Epithelial cell of prostate (primary cell): ENCODE results near the gene FETUB.
A peak's percentile ranks its signal among the peaks of the same experiment; 100 is the strongest.
"Not testable (repeated sequence)": the region's sequence is repeated elsewhere in the genome, so short reads cannot be mapped to it uniquely, and the experiment has no call there.

Source experiments
- DNase-seq: peaks from one replicate; pipeline ENCODE4 v3.0.0-alpha.2; 2011; ENCODE audit warnings: low read depth, low spot score
- H3K27ac ChIP-seq: fragments of 450-650 bp; 2 replicates; pipeline ENCODE4 v1.5.1; 2017; ENCODE audit warnings: mild to moderate bottlenecking

FETUB gene

GRCh38 chr3:186665625-186666188 is 25.5 kb downstream of the FETUB start, which contains the start of gene HRG:
Gene HRG (plus strand): TSS chr3:186666014. CDS start chr3:186666032, 18 bp downstream.
- no peak for DNase-seq

GRCh38 chr3:186668426-186668825 is 28.2 kb downstream of the FETUB start:
- DNase-seq, result no peak
- H3K27ac ChIP-seq, result peak overlapping the region; percentile 88

More at GRCh38 chr3:186665625-186666188, 25.5 kb downstream of the FETUB start, which contains the start of gene HRG:
- H3K27ac ChIP-seq, result no peak within 1 kb of the TSS

- peak overlapping the region; percentile 88 for H3K27ac ChIP-seq
These were observed 29.3 kb downstream of the FETUB start for GRCh38 chr3:186669378-186670084.

GRCh38 chr3:186670155-186670554 is 30.0 kb downstream of the FETUB start:
- no peak for DNase-seq
- H3K27ac ChIP-seq, result peak overlapping the region; percentile 88

More at GRCh38 chr3:186669378-186670084, 29.3 kb downstream of the FETUB start:
- DNase-seq, result peak; percentile 16

- H3K27ac ChIP-seq, result no peak overlapping the region
- DNase-seq, result no peak
These were observed 30.9 kb downstream of the FETUB start for GRCh38 chr3:186671051-186671450.

- no peak overlapping the region for H3K27ac ChIP-seq
- no peak for DNase-seq
These were observed 38.4 kb downstream of the FETUB start for GRCh38 chr3:186678604-186679003.

- H3K27ac ChIP-seq, result no peak overlapping the region
- DNase-seq, result no peak
These were observed 39.0 kb downstream of the FETUB start for GRCh38 chr3:186679151-186679550.

GRCh38 chr3:186680869-186681268 is 40.7 kb downstream of the FETUB start:
- H3K27ac ChIP-seq, result no peak overlapping the region
- peak; percentile 57 for DNase-seq

- no peak overlapping the region for H3K27ac ChIP-seq
- DNase-seq, result no peak
These were observed 42.6 kb downstream of the FETUB start for GRCh38 chr3:186682812-186683211.

GRCh38 chr3:186683979-186684378 is 43.8 kb downstream of the FETUB start:
- no peak overlapping the region for H3K27ac ChIP-seq
- DNase-seq, result no peak

- not testable (repeated sequence) for DNase-seq, H3K27ac ChIP-seq
These were observed 46.3 kb downstream of the FETUB start for GRCh38 chr3:186686475-186686874.

GRCh38 chr3:186687120-186687651 is 47.0 kb downstream of the FETUB start:
- H3K27ac ChIP-seq, result no peak overlapping the region
- no peak for DNase-seq

- not testable (repeated sequence) for H3K27ac ChIP-seq, DNase-seq
These were observed 50.1 kb downstream of the FETUB start for GRCh38 chr3:186690304-186690703.

GRCh38 chr3:186691676-186692075 is 51.5 kb downstream of the FETUB start:
- DNase-seq, result no peak
- no peak overlapping the region for H3K27ac ChIP-seq

GRCh38 chr3:186693843-186694242 is 53.6 kb downstream of the FETUB start:
- no peak overlapping the region for H3K27ac ChIP-seq
- no peak for DNase-seq

- DNase-seq, result peak; percentile 31
These were observed 54.3 kb downstream of the FETUB start for GRCh38 chr3:186694288-186695032.

GRCh38 chr3:186696522-186696921 is 56.3 kb downstream of the FETUB start:
- DNase-seq, result no peak
- no peak overlapping the region for H3K27ac ChIP-seq

More at GRCh38 chr3:186694288-186695032, 54.3 kb downstream of the FETUB start:
- no peak overlapping the region for H3K27ac ChIP-seq

- no peak overlapping the region for H3K27ac ChIP-seq
- DNase-seq, result no peak
These were observed 57.3 kb downstream of the FETUB start for GRCh38 chr3:186697510-186697909.

GRCh38 chr3:186700267-186700666 is 60.1 kb downstream of the FETUB start:
- H3K27ac ChIP-seq, result no peak overlapping the region
- no peak for DNase-seq

GRCh38 chr3:186702451-186702850 is 62.3 kb downstream of the FETUB start:
- DNase-seq, result not testable (repeated sequence)

More at GRCh38 chr3:186702451-186702850, 62.3 kb downstream of the FETUB start:
- not testable (repeated sequence) for H3K27ac ChIP-seq
